GM12801 (cell line): ENCODE measurements around the gene PPP1R9A.

Experiments used
- TF ChIP-seq, protein P1 (sequence below): IDR thresholded peaks from one replicate; pipeline ENCODE4 v1.5.1; 2011; ENCODE audit warnings: control low read depth; ENCODE audit not compliant: insufficient read length; ENCODE audit errors: extremely low read depth

PPP1R9A gene

DNA sequence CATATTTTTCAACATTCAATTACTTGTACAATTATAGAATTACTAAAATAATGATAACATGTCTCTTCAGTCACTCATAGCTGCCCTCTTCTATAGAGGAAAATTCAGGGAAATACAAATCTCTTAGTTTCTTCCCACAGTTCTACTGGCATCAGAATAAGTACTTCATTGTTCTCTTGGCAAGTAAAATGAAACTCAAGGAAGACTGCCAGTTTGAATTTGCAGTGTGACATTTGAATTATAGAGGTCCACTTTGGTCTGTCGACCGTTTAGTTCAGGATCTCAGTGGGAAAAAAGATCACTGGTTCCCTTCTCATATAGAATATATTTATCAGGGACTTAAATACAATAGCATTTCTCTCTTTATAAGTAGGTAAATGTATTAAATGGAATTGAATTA is 302.4 kb downstream of the PPP1R9A start:
- TF ChIP-seq, protein P1, sequence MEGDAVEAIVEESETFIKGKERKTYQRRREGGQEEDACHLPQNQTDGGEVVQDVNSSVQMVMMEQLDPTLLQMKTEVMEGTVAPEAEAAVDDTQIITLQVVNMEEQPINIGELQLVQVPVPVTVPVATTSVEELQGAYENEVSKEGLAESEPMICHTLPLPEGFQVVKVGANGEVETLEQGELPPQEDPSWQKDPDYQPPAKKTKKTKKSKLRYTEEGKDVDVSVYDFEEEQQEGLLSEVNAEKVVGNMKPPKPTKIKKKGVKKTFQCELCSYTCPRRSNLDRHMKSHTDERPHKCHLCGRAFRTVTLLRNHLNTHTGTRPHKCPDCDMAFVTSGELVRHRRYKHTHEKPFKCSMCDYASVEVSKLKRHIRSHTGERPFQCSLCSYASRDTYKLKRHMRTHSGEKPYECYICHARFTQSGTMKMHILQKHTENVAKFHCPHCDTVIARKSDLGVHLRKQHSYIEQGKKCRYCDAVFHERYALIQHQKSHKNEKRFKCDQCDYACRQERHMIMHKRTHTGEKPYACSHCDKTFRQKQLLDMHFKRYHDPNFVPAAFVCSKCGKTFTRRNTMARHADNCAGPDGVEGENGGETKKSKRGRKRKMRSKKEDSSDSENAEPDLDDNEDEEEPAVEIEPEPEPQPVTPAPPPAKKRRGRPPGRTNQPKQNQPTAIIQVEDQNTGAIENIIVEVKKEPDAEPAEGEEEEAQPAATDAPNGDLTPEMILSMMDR = no peak

- TF ChIP-seq, protein P1 = no peak
Observed at GRCh38 chr7:95213148-95213547, 305.8 kb downstream of the PPP1R9A start.

- TF ChIP-seq, protein P1 = no peak
Observed at GRCh38 chr7:95213809-95214492, 306.6 kb downstream of the PPP1R9A start.

- TF ChIP-seq, protein P1 = no peak
Observed at GRCh38 chr7:95219721-95220120, 312.3 kb downstream of the PPP1R9A start.

DNA sequence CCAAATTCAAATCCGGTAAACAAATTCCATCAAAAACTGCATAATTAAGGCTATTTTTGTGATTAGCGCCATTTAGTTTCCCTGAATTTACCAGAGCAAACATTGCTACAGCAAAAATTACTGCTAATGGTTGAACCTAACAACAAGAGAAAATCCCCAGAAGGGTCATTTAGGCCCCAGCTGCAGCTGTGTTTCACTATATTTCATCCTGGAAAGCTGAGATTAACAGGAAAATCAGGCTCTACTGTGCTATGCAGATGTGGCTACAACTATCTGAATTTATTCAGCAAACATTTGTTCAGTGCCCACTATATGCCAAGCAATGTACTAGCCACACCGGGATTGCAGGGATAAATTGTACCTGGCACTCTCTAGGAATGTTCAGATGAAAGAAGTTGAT is 312.9 kb downstream of the PPP1R9A start:
- TF ChIP-seq, protein P1 = no peak

DNA sequence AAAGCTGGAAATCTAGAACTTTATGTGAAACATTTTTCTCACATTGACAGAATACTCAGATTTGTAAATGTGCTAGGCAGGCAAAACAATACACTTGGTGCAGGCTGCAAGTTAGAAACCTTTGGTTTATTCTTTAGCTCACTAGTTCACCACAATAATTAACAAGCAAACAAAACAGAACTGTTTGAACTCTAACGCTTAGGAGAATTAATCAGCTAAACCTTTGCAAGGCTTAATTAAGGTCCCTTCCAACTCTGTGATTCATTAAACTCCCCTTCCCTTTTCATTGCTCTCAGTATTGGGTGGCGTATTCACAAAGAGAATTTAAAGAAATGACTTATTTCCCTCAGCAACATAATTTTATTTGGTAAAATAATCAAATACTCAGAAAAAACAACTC is 317.9 kb downstream of the PPP1R9A start:
- TF ChIP-seq, protein P1 = no peak

- TF ChIP-seq, protein P1 = no peak
Observed at GRCh38 chr7:95229301-95229700, 321.9 kb downstream of the PPP1R9A start.
